HG03095 (cell line): Measurements from ENCODE around the gene INO80C.
"Not testable (repeated sequence)": the region's sequence is repeated elsewhere in the genome, so short reads cannot be mapped to it uniquely, and the experiment has no call there.

Experiments used
- ATAC-seq: cut with Tn5 transposase; IDR thresholded peaks from one replicate; pipeline ENCODE4 v1.9.1; 2021; ENCODE audit warnings: moderate library complexity; ENCODE audit not compliant: unreplicated experiment

Gene INO80C

GRCh38 chr18:35463827-35464226 is 33.9 kb downstream of the INO80C start:
- no peak for ATAC-seq

- ATAC-seq, result no peak
Measured at GRCh38 chr18:35463050-35463449, 34.7 kb downstream of the INO80C start.

GRCh38 chr18:35460736-35461161 is 37.0 kb downstream of the INO80C start:
- no peak for ATAC-seq

- ATAC-seq, result no peak
Measured at GRCh38 chr18:35459997-35460396, 37.8 kb downstream of the INO80C start.

- ATAC-seq, result peak; percentile 49
Measured at GRCh38 chr18:35458677-35459441, 38.9 kb downstream of the INO80C start.

- no peak for ATAC-seq
Measured at GRCh38 chr18:35458271-35458670, 39.5 kb downstream of the INO80C start.

GRCh38 chr18:35457140-35457704 is 40.5 kb downstream of the INO80C start:
- ATAC-seq, result no peak

GRCh38 chr18:35455926-35456763 is 41.6 kb downstream of the INO80C start:
- ATAC-seq, result no peak

- no peak for ATAC-seq
Measured at GRCh38 chr18:35454803-35455202, 43.0 kb downstream of the INO80C start.

- ATAC-seq, result not testable (repeated sequence)
Measured at GRCh38 chr18:35453065-35453464, 44.7 kb downstream of the INO80C start.

- ATAC-seq, result no peak
Measured at GRCh38 chr18:35451916-35452315, 45.8 kb downstream of the INO80C start.

GRCh38 chr18:35451032-35451431 is 46.7 kb downstream of the INO80C start:
- no peak for ATAC-seq

- ATAC-seq, result no peak
Measured at GRCh38 chr18:35444636-35445035, 53.1 kb downstream of the INO80C start.

GRCh38 chr18:35443847-35444246 is 53.9 kb downstream of the INO80C start:
- no peak for ATAC-seq

GRCh38 chr18:35443434-35443833 is 54.3 kb downstream of the INO80C start:
- ATAC-seq, result no peak

- no peak for ATAC-seq
Measured at GRCh38 chr18:35442701-35443100, 55.1 kb downstream of the INO80C start.

GRCh38 chr18:35441857-35442595 is 55.7 kb downstream of the INO80C start:
- ATAC-seq, result no peak

GRCh38 chr18:35438480-35439234 is 59.1 kb downstream of the INO80C start:
- no peak for ATAC-seq

GRCh38 chr18:35437836-35438235 is 59.9 kb downstream of the INO80C start:
- no peak for ATAC-seq

- ATAC-seq, result no peak
Measured at GRCh38 chr18:35436076-35436649, 61.6 kb downstream of the INO80C start.
